ENCODE results near the gene LPCAT4. TPM values are rescaled to one million over a fixed set of nuclear protein-coding genes. Genes with fewer than 3 reads are reported as not detected.
A peak's percentile ranks its signal among the peaks of the same experiment; 100 is the strongest.

Gene LPCAT4
- total RNA-seq, 1 donor, result 11.9 TPM

DNA sequence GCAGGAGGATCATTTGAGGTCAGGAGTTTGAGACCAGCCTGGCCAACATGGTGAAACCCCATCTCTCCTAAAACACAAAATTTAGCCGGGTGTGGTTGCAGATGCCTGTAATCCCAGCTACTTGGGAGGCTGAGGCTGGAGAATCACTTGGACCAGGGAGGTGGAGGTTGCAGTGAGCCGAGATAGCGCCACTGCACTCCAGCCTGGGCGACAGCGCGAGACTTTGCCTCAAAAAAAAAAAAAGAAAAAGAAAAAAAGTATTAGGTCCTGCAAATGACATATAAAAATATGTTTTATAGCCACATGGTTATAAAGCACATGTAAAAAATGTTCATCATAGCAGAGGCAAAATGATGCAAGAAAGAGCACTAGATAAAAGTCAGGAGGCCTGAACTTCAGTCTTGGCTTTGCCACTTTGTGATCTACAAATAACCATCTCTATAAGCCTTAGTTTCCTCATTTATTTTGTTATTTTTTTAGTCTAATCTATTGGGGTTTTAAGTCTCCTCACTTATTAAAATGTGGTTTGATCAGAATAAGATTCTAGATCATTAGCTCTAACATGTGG is 34.4 kb downstream of the LPCAT4 start:
- no peak overlapping the region for H3K27ac ChIP-seq (ENCODE audit: low read depth, low read length)
- peaks cover 70% of the 10 kb centered on the region for H3K79me2 ChIP-seq (ENCODE audit: insufficient read depth, low read length)
- no peak overlapping the region for H3K4me3 ChIP-seq (ENCODE audit: insufficient read depth, low read length)
- no peaks in the 10 kb centered on the region for H3K27me3 ChIP-seq (ENCODE audit: insufficient read depth, low read length)
- peak; percentile 42 for DNase-seq (ENCODE audit: insufficient read length, low spot score, missing footprints)
- peaks cover 35% of the 10 kb centered on the region for H3K4me1 ChIP-seq (ENCODE audit: insufficient read depth, low read length)
- no peaks in the 10 kb centered on the region for H3K36me3 ChIP-seq (ENCODE audit: insufficient read depth, low read length)
- H2AFZ ChIP-seq (ENCODE audit: low read length), result no peak overlapping the region
- no peaks in the 10 kb centered on the region for H4K20me1 ChIP-seq (ENCODE audit: insufficient read depth, low read length)
- no peaks in the 10 kb centered on the region for H3K9me3 ChIP-seq (ENCODE audit: low read depth, low read length)
- no peak overlapping the region for H3K4me2 ChIP-seq (ENCODE audit: insufficient read depth, low read length)
- TF ChIP-seq, protein P1, sequence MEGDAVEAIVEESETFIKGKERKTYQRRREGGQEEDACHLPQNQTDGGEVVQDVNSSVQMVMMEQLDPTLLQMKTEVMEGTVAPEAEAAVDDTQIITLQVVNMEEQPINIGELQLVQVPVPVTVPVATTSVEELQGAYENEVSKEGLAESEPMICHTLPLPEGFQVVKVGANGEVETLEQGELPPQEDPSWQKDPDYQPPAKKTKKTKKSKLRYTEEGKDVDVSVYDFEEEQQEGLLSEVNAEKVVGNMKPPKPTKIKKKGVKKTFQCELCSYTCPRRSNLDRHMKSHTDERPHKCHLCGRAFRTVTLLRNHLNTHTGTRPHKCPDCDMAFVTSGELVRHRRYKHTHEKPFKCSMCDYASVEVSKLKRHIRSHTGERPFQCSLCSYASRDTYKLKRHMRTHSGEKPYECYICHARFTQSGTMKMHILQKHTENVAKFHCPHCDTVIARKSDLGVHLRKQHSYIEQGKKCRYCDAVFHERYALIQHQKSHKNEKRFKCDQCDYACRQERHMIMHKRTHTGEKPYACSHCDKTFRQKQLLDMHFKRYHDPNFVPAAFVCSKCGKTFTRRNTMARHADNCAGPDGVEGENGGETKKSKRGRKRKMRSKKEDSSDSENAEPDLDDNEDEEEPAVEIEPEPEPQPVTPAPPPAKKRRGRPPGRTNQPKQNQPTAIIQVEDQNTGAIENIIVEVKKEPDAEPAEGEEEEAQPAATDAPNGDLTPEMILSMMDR (IDR thresholded peaks at IDR 0.05; ENCODE audit: extremely low read depth, low read depth, low read length), result no peak

DNA sequence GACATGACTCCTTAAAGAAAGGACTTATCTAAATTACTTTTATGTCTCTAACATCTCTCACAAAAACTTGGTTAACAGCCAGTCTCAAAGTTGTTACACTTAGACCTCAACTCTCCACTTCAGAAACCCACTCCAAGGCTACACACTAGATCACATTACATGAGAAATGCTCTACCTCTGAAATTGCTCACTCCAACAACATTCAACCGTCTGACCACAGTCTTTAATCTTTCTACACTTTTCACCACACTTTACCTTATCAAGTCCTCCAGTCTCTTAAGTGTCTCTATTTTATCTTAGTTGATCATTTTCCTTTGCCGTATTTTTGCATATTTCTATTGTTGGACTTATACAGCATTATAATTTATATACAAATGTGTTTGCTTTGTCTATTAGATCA is 35.2 kb downstream of the LPCAT4 start:
- Histone ChIP-seq H3K27me3 (ENCODE audit: insufficient read depth, low read length) (no peaks in the 10 kb centered on the region), H3K4me1 (ENCODE audit: insufficient read depth, low read length) (peaks cover 32% of the 10 kb centered on the region)
- no peak for DNase-seq (ENCODE audit: insufficient read length, low spot score, missing footprints)

DNA sequence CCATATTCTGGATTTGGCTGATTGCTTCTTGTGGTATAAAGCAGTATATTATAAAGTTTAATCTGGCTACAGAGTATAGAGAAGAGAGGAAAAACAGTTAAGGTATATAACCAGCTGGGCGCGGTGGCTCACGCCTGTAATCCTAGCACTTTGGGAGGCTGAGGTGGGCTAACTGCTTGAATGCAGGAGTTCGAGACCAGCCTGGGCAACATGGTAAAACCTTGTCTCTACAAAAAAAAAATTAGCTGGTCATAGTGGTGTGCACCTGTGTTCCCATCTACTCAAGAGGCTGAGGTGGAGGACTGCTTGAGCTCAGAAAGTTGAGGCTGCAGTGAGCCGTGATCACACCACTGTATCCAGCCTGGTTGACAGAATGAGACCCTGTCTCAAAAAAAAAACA is 36.7 kb downstream of the LPCAT4 start:
- no peak overlapping the region for H3K4me2 ChIP-seq (ENCODE audit: insufficient read depth, low read length)
- no peaks in the 10 kb centered on the region for H3K27me3 ChIP-seq (ENCODE audit: insufficient read depth, low read length)
- peaks cover 63% of the 10 kb centered on the region for H3K79me2 ChIP-seq (ENCODE audit: insufficient read depth, low read length)
- H3K9me3 ChIP-seq (ENCODE audit: low read depth, low read length), result no peaks in the 10 kb centered on the region
- TF ChIP-seq, protein P1 (IDR thresholded peaks at IDR 0.05; ENCODE audit: extremely low read depth, low read depth, low read length), result no peak
- no peak overlapping the region for H3K27ac ChIP-seq (ENCODE audit: low read depth, low read length)
- DNase-seq (ENCODE audit: insufficient read length, low spot score, missing footprints), result no peak
- no peak overlapping the region for H3K4me3 ChIP-seq (ENCODE audit: insufficient read depth, low read length)
- no peaks in the 10 kb centered on the region for H4K20me1 ChIP-seq (ENCODE audit: insufficient read depth, low read length)
- no peaks in the 10 kb centered on the region for H3K36me3 ChIP-seq (ENCODE audit: insufficient read depth, low read length)
- H3K4me1 ChIP-seq (ENCODE audit: insufficient read depth, low read length), result peaks cover 17% of the 10 kb centered on the region
- no peak overlapping the region for H2AFZ ChIP-seq (ENCODE audit: low read length)

More for the DNA sequence above, 35.2 kb downstream of the LPCAT4 start:
- no peak overlapping the region for H3K27ac ChIP-seq (ENCODE audit: low read depth, low read length)
- no peaks in the 10 kb centered on the region for H4K20me1 ChIP-seq (ENCODE audit: insufficient read depth, low read length)
- no peak overlapping the region for H3K4me3 ChIP-seq (ENCODE audit: insufficient read depth, low read length)
- TF ChIP-seq, protein P1 (IDR thresholded peaks at IDR 0.05; ENCODE audit: extremely low read depth, low read depth, low read length), result no peak
- peaks cover 66% of the 10 kb centered on the region for H3K79me2 ChIP-seq (ENCODE audit: insufficient read depth, low read length)
- no peak overlapping the region for H2AFZ ChIP-seq (ENCODE audit: low read length)
- no peak overlapping the region for H3K4me2 ChIP-seq (ENCODE audit: insufficient read depth, low read length)
- H3K36me3 ChIP-seq (ENCODE audit: insufficient read depth, low read length), result no peaks in the 10 kb centered on the region
- H3K9me3 ChIP-seq (ENCODE audit: low read depth, low read length), result no peaks in the 10 kb centered on the region

DNA sequence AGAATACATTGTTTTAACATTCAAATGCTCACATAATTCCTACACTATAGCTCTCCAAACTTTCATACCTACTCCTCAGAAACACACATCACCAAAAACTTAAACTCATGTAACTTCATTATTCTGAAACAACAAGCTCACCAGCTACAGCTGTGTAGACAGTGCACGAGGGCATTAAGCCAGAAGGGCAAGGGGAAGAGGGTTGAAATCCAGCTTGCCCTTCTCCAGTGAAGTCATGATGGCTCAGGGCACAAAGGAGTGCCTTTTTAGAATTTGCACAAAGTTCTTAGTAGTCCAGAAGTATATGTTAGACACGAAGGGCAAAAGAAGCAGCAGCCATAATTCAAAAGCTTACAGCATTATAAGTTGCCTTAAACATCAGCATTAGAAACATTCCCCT is 38.0 kb downstream of the LPCAT4 start:
- H3K9me3 ChIP-seq (ENCODE audit: low read depth, low read length), result no peaks in the 10 kb centered on the region
- H3K79me2 ChIP-seq (ENCODE audit: insufficient read depth, low read length), result peaks cover 60% of the 10 kb centered on the region
- peak overlapping the region; percentile 15 for H2AFZ ChIP-seq (ENCODE audit: low read length)
- H3K4me3 ChIP-seq (ENCODE audit: insufficient read depth, low read length), result no peak overlapping the region
- H3K27ac ChIP-seq (ENCODE audit: low read depth, low read length), result no peak overlapping the region
- H3K36me3 ChIP-seq (ENCODE audit: insufficient read depth, low read length), result no peaks in the 10 kb centered on the region
- H4K20me1 ChIP-seq (ENCODE audit: insufficient read depth, low read length), result no peaks in the 10 kb centered on the region
- DNase-seq (ENCODE audit: insufficient read length, low spot score, missing footprints), result no peak
- no peak overlapping the region for H3K4me2 ChIP-seq (ENCODE audit: insufficient read depth, low read length)
- peaks cover 5% of the 10 kb centered on the region for H3K4me1 ChIP-seq (ENCODE audit: insufficient read depth, low read length)
- TF ChIP-seq, protein P1 (IDR thresholded peaks at IDR 0.05; ENCODE audit: extremely low read depth, low read depth, low read length), result no peak
- no peaks in the 10 kb centered on the region for H3K27me3 ChIP-seq (ENCODE audit: insufficient read depth, low read length)

Data from osteoblast (primary cell).